GM19463 (cell line): ENCODE measurements around the gene BACE1.
"Not testable (repeated sequence)": the region's sequence is repeated elsewhere in the genome, so short reads cannot be mapped to it uniquely, and the experiment has no call there.

ENCODE experiments used
- ATAC-seq: cut with Tn5 transposase; IDR thresholded peaks from one replicate; pipeline ENCODE4 v1.9.1; 2021; ENCODE audit warnings: mild to moderate bottlenecking, moderate library complexity; ENCODE audit not compliant: unreplicated experiment

BACE1 gene

DNA sequence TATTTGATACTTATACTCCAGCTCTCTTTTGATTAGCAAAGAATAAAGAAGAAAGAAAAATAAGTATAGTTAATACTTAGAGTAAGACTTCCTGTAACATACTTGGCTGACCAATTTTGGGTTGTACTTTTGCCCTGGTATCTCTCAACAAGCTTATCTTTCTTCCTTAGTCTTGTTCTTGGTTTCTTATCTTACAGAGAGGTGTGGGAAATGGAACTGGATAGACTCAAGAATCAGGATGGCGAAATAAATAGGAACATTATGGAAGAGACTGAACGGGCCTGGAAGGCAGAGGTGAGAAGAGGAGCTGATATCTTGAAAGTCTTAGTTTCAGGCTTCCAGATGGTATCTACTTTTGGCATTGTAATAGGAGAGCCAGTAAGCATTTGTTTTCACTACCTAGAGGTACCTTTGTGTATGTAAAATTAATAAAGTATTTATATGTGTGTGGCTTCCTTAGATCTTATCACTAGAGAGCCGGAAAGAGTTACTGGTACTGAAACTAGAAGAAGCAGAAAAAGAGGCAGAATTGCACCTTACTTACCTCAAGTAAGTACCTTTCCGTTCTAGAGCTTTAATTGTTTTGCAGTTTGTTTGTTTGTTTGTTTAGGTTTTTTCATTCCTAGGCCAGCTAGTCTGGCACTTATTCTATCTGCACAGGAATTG, 36.2 kb downstream of the BACE1 start:
- no peak for ATAC-seq

DNA sequence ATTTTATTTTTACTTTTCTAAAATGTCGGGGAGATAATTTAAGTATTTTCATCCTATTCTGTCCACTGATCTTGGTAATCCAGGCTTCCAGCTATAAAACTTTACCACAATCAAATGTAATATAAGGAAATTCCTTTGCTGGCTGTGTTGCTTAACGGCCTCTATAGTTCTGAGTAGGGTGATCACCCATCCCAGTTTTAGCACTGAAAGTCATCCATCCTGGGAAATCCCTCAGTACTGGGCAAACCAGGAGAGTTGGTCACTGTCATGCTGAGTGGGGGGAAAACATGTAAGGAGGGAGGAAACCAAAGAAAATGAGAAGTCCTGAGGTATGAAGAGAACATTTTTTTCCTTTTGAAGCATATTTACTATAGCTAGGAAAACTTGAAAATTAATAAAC, 37.7 kb downstream of the BACE1 start:
- no peak for ATAC-seq

DNA sequence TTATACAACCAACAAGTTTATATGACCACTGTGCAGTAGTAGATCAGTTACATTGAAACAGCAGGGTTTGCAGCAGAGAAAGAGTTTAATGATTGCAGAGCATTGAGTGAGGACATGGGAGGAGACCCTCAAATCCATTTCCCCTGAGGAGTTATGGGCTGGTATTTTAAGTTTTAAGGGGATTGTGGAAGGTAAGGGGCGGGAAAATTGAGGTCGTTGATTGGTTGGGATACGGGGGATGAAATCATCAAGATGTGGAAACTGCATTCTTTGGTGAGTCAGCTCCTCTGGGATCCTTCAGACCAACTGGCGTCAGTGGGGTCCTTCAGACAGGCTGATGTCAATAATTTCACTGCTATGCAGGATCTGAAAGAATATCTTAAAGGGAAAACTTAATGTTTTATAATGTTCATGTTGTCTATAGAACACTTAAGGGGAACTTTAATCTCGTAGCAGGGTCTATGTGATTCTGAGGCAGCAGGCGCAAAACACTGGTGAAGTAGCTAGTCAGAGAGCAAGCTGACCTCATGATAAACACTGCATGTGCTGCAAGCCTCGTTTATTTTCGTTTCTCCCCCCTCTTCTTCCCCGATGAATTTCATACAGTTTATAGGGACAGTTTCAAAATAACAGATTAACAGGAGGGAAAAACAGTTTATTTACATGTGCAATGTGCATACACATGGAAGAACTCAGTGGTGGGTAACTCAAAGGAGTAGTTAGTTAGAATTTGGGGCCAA, 42.3 kb downstream of the BACE1 start:
- ATAC-seq = no peak

DNA sequence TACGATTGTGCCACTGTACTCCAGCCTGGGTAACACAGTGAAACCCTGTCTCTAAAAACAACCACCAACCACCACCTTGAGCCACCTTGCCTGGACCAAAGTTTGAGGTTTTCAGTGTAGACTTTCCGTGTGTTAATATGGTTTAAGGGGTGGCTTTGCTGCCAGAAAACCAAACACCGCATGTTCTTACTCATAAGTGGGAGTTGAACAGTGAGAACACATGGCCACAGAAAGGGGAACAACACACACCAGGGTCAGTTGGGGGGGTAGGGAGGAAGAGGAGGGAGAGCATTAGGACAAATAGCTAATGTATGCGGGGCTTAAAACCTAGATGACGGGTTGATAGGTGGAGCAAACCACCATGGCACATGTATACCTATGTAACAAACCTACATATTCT, 43.9 kb downstream of the BACE1 start:
- ATAC-seq = not testable (repeated sequence)

DNA sequence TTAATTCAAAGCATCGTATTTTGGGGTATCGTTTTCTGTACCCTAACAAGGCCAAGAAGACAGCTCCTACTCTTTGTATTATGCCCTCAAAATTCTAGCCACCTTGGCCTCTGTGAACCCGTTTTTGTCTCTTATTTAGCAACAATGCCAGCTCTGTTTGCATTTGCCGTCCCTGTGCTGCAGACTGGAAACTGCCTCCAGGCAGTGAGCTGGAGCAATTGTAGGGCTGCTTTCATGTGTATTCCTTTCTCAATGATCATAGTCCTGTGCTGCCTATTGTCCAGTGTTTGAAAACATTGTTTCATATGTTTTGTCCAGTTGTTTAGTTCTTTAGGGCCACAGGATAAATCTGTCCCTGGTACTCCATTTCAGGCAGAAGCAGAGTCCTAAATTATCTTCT, 44.8 kb downstream of the BACE1 start:
- ATAC-seq = no peak

DNA sequence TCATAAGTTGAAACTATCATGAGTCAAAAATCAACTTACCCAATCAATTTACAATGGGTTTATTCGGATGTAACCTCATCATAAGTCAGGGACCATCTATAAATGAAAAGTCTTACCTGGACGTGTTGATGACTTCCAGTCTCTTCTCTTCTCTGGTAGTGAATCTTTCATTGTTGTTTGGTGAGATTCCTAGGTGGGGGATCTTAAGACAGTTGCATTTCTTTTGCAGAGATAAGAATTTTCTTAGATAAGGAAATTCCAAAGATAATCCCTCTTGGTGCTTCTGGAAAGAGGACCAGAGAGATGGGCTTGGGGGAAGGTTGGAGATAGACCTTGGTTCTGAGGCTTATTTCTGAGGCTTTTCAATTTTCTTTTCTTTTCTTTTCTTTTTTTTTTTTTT, 46.2 kb downstream of the BACE1 start:
- no peak for ATAC-seq

DNA sequence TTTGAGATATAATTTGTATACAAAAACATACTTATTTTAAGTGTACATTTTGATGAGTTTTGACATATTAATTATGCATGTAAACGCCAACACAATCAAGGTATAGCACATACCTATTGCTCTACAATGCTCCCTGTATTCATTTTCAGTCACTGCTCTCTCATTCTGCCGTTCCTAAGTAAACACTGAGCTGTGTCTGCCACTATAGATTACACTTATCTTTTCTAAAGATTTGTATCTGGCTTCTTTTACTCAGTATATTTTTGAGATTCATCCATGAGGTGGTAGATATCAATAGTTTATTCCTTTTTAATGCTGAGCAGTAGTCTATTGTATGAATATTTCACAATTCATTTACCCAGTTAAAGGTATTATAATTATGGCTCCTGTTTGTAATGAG, 50.3 kb downstream of the BACE1 start:
- ATAC-seq = no peak

DNA sequence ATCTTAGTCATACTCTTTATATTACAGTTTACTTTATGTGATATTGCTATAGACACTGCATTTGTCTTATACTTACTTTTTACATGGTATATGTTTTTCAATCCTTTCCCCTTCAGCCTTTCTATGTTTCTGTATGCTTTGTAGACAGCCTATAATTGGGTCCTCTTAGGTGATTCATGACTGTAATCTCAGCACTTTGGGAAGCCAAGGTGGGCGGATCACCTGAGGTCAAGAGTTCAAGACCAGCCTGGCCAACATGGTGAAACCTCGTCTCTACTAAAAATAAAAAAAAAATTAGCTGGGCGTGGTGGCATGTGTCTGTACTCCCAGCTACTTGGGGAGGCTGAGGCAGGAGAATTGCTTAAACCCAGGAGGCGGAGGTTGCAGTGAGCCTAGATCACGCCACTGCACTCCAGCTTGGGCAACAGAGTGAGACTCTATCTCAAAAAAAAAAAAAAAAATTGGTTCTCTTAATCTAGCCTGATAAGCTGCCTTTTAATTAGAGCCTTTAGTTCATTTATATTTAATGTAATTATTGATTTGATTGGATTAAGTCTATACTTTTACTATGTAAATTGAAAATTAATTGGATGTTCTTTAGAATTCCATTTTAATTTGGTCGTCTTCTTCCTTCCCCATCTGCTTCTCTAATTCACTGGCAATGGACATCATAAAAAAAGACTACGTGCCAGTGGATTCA, 51.3 kb downstream of the BACE1 start:
- not testable (repeated sequence) for ATAC-seq

DNA sequence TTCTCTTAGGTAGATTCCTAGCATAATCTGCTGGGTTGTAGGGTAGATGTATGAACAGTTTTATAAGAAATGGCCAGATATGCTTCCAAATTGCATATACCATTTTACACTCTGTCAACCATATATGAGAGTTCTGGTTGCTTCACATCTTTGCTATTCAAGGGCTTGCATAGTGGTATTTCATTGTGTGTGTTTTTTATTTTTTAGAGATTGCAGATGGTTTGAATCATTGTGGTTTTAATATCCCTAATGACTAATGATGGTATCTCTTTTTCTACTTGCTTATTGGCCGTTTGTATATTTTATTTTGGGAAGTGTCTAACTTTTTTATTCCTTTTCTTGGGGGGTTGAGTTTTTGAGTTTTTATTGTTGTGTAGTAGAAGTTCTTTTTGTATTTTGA, 56.6 kb downstream of the BACE1 start:
- ATAC-seq = no peak

DNA sequence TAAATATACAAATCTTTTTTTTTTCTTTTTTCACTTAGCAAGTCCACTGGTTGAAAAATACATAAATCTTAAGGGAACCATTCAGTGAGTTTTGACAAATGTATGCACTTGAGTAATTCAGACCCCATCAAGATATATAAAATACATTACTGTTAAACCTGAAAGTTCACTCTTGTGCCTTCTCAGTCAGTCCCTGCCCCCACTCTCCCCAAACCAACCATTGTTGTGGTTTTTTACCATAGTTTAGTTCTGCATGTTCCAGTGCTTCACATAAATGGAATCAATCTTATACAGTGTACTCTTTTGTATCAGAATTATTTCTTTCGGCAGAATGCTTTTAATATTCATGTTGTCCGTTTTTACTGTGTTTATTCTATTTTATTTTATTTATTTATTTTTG, 57.5 kb downstream of the BACE1 start:
- ATAC-seq = no peak

DNA sequence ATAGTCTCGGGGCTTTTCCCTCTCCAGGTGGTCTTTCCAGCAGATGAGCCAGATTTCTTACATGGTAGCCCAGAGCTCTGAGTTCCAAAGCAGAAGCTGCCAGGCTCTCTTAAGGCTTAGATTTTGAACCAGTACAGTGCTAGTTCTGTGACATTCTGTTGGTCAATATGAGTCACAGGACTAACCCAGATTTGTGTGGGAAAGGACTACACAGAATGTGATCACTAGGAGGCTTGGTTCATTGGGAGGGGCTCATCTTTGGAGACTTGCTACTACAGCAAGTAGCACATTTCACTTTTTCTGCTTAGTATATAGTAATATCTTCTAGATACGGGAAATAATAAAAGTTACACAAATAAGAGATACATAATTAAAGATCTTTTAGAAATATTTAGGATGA, 59.5 kb downstream of the BACE1 start:
- ATAC-seq = no peak

DNA sequence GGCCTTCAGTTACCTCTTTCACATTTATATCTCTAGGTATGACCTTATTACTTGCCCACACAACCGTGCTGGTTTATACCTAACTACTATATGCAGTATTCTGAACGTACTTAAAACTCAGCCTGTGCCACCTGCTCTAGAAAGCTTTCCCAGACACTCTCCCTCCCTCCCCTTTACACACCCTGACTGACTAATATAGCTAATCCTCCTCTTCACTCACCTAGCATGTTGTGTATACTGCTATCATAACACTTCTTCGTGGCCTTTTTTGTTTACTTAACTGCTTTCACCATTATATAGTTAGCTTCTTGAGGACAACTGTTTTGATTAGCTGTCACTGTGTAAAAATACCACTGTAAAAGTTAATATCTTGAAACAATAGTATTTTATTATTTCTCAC, 60.1 kb downstream of the BACE1 start:
- ATAC-seq = no peak

DNA sequence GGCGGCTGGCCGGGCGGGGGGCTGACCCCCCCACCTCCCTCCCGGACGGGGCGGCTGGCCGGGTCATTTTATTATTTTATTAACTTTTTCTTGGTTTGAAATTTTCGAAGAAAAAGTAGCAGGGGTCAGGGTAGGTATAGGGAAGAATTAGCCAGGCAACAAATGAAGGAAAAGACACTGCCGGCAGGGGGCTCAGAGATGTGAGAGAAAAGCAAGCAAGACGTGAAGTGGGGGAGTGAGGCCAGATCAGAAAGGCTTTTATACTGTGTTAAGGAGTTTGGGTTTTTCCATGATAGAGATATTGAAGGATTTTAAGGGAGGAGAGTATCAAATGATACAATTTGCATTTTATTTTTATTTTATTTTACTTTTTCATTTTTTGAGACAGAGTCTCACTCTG, 64.5 kb downstream of the BACE1 start:
- ATAC-seq = no peak

DNA sequence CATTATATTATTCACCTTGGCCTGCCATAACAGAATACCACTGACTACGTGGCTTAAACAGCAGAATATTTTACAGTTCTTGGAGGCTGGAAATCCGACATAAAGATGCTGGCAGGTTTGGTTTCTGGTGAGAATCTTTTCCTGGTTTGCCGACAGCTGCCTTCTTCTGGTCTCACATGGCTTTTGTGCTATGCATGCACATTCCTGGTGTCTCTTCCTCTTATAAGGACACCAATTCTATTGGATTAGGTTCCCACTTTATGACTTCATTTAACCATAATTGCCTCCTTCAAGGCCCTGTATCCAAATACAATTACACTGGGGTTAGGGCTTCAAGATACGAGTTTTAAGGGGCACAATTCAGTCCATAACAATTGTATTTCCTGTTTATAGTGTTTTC, 66.5 kb downstream of the BACE1 start:
- ATAC-seq = no peak

DNA sequence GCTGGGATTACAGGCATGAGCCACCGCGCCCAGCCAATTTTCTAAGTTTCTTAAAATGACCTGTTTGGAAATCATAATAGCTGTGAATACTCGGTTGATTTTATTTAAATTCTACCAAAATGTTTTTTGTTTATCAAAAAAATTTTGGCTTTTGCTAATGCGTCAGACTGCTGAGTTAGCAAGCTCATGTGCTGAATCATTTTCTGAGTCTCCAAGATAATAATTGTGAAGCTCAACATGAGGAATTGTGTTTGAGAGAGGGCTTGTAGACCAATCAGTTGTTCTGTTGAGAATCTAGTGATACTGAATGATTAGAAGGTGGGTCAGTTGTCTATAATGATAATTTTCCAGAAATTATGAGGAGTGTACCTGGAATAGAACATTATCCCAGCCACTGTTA, 67.7 kb downstream of the BACE1 start:
- ATAC-seq = no peak

DNA sequence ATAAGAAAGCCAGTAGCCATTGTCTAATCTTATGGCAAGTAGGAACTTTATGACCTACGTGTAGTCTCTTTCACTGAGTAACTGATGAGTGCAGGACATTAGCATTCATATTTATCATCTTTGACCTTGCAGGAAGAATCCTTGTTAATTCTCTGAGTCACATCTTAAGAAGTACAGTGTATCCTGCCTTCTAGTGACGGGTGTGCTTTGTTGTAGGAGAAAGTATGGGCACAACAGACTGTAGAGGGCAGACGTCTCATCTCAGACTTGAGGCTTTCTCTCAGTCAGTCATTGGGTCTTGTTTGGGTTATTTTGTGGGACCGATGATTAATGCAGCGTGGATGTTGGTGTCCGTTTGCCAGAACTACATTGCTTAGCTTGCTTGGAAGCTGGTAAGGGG, 76.8 kb downstream of the BACE1 start:
- ATAC-seq = no peak

DNA sequence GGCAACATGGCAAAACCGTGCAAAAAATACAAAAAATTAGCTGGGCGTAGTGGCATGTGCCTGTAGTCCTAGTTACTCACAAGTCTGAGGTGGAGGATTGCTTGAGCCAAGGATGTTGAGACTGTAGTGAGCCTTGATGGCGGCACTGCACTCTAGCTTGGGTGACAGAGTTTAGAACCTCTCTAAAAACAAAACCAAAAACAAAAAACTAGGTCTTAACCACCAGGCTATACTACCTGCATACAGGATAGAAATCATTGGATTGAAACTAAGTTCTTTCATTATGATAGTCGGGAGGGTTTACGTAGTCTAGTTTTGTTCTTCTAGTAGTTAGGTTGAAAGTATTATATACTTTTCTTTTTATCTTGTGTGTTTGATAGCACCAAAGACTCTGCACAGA, 77.8 kb downstream of the BACE1 start:
- no peak for ATAC-seq
